HL-60 (cell line): ENCODE data around the gene THEM4.

Experiments used
- GABPA ChIP-seq: IDR thresholded peaks from 2 replicates; pipeline ENCODE4 v1.6.1; 2012; ENCODE audit warnings: low read depth
- POLR2AphosphoS5 ChIP-seq: IDR thresholded peaks from 2 replicates; pipeline ENCODE4 v1.6.1; 2012; ENCODE audit warnings: low read depth
- REST ChIP-seq: IDR thresholded peaks from 2 replicates; pipeline ENCODE4 v1.6.1; 2012; ENCODE audit warnings: low read depth; ENCODE audit not compliant: insufficient replicate concordance
- TF ChIP-seq, protein P1 (sequence below): IDR thresholded peaks from one replicate; pipeline ENCODE4 v1.5.1; 2011; ENCODE audit warnings: low read length, control low read depth, inconsistent platforms; ENCODE audit not compliant: insufficient read depth

DNA sequence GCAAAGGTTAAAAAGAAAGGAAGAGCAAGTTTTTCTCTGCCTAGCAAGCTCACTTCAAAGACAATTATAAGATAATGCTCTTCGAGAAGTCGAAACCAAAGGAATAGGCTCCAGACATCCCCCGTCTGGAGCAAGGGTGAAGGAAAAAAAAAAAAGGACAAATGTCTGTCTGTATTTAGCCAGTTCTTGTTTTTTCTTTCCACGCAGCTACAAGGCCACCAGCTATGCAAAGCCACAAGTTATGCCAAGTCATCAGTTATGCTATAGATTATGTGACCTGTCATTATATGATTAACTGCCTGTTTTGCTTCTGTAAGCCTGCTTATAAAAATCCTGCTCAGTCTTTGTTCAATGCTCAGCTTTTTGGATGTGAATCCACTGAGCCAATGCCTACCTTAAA lies 53.4 kb downstream of the THEM4 start:
- TF ChIP-seq, protein P1, sequence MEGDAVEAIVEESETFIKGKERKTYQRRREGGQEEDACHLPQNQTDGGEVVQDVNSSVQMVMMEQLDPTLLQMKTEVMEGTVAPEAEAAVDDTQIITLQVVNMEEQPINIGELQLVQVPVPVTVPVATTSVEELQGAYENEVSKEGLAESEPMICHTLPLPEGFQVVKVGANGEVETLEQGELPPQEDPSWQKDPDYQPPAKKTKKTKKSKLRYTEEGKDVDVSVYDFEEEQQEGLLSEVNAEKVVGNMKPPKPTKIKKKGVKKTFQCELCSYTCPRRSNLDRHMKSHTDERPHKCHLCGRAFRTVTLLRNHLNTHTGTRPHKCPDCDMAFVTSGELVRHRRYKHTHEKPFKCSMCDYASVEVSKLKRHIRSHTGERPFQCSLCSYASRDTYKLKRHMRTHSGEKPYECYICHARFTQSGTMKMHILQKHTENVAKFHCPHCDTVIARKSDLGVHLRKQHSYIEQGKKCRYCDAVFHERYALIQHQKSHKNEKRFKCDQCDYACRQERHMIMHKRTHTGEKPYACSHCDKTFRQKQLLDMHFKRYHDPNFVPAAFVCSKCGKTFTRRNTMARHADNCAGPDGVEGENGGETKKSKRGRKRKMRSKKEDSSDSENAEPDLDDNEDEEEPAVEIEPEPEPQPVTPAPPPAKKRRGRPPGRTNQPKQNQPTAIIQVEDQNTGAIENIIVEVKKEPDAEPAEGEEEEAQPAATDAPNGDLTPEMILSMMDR = no peak
- TF ChIP-seq POLR2AphosphoS5 = no peak
- TF ChIP-seq REST = no peak
- TF ChIP-seq GABPA = no peak
